Esophagus muscularis mucosa (tissue), 4 donors: ENCODE data around the gene EPHB1. TPM values are rescaled to one million over a fixed set of nuclear protein-coding genes. Genes with fewer than 3 reads are reported as not detected.

ENCODE experiments used
- DNase-seq: peaks from one replicate; pipeline ENCODE4 v3.0.0-alpha.2; 2017; ENCODE audit errors: extremely low spot score
- H3K27ac ChIP-seq, 4 donors: fragments of 200-600 bp; sonication (generic); replicated peaks in 1 of 4; 1 replicate in 3 of 4; 2 replicates in 1 of 4; pipeline ENCODE4 v1.5.1; 2016 to 2019; ENCODE audit warnings: mild to moderate bottlenecking in 1 of 4
- H3K27me3 ChIP-seq, 4 donors: fragments of 200-600 bp; sonication (generic); one replicate each; pipeline versions ENCODE4 v1.5.1 to v1.6.0; 2016 to 2019
- H3K36me3 ChIP-seq, 4 donors: fragments of 200-600 bp; sonication (generic); one replicate each; pipeline ENCODE4 v1.5.1; 2016 to 2019
- H3K4me1 ChIP-seq, 4 donors: fragments of 200-600 bp; sonication (generic); one replicate each; pipeline ENCODE4 v1.5.1; 2016 to 2019
- H3K4me3 ChIP-seq, 4 donors: fragments of 200-600 bp; sonication (generic); 1 replicate in 2 of 4; 2 replicates in 2 of 4; pipeline ENCODE4 v1.5.1; 2016 to 2019; ENCODE audit warnings: mild to moderate bottlenecking in 4 of 4, moderate library complexity in 1 of 4
- H3K9me3 ChIP-seq, 4 donors: fragments of 200-600 bp; sonication (generic); 1 replicate in 3 of 4; 2 replicates in 1 of 4; pipeline ENCODE4 v1.5.1; 2016 to 2019
- EP300 ChIP-seq: sonication (generic); formaldehyde crosslinking; IDR thresholded peaks from one replicate; pipeline ENCODE4 v1.6.1; 2017; ENCODE audit warnings: antibody characterized with exemption
- POLR2A ChIP-seq: fragments of 450-650 bp; IDR thresholded peaks from one replicate; pipeline ENCODE4 v1.6.1; 2017; ENCODE audit warnings: antibody characterized with exemption, moderate library complexity, mild to moderate bottlenecking, low read depth
- POLR2AphosphoS5 ChIP-seq, 2 donors: sonication (generic); formaldehyde crosslinking; IDR thresholded peaks; one replicate each; pipeline ENCODE4 v1.6.1; 2017; ENCODE audit warnings: antibody characterized with exemption in 2 of 2
- WGBS: methylation state at CpG from one replicate; pipeline ENCODE4 v1.1.5; 2018; 5-methylcytosine and 5-hydroxymethylcytosine counted together
- intact Hi-C: fragments of 100-400 bp; cut with DNase I; formaldehyde crosslinking; loops from one replicate; pipeline ENCODE4 v1.15.1; 2023
- total RNA-seq, 4 donors: library from RNA; depleted of rRNA; stranded (reverse); fragments of >200 nt; gene quantifications; one replicate each; pipeline versions ENCODE4 v1.1.0 to v1.2.1, GENCODE V29; 2016
- TF ChIP-seq, protein P1 (sequence below), 3 experiments: fragments of 200-600 bp in 2 of 3; fragments of 450-650 bp in 1 of 3; sonication (generic) in 2 of 3; IDR thresholded peaks; one replicate each; pipeline ENCODE4 v1.5.1; 2017 to 2019; ENCODE audit warnings: antibody characterized with exemption in 3 of 3, mild to moderate bottlenecking in 2 of 3, moderate library complexity in 1 of 3

The EPHB1 gene
- total RNA-seq, 4 donors from 2014 or later: under 0.01 to 6.1 (median 2.8) TPM

DNA sequence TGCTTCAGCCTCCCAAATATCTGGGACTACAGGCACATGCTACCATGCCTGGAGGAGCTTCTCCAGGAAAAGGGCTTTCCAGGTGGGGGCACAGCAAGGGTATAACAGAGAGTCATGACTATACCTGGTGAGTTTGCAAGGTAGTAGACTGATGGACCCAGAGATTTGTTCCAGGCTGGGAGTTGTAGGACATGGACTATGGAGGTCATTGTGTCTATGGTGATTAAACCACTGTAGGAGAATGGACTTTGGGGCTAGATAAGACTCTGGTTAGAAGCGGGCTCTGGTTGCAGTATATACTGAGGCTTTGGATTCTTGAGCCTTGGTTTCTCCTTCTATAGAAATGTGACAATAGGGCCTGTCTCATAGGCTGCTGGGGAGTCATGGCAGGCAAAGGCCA, 104.7 kb downstream of the EPHB1 start:
- no peaks in the 10 kb centered on the region for H3K36me3 ChIP-seq
- intact Hi-C loops: no loop called here
- 83% methylated on average over 1 of the region's 1 CpG for WGBS
- H3K4me3 ChIP-seq: no peak overlapping the region
- H3K27me3 ChIP-seq: no peaks in the 10 kb centered on the region
- peaks cover 2 to 12% (median 5%) of the 10 kb centered on the region in 4 donors for H3K4me1 ChIP-seq
- no peak for DNase-seq
- TF ChIP-seq, protein P1, sequence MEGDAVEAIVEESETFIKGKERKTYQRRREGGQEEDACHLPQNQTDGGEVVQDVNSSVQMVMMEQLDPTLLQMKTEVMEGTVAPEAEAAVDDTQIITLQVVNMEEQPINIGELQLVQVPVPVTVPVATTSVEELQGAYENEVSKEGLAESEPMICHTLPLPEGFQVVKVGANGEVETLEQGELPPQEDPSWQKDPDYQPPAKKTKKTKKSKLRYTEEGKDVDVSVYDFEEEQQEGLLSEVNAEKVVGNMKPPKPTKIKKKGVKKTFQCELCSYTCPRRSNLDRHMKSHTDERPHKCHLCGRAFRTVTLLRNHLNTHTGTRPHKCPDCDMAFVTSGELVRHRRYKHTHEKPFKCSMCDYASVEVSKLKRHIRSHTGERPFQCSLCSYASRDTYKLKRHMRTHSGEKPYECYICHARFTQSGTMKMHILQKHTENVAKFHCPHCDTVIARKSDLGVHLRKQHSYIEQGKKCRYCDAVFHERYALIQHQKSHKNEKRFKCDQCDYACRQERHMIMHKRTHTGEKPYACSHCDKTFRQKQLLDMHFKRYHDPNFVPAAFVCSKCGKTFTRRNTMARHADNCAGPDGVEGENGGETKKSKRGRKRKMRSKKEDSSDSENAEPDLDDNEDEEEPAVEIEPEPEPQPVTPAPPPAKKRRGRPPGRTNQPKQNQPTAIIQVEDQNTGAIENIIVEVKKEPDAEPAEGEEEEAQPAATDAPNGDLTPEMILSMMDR (IDR thresholded peaks at IDR 0.05): no peak
- TF ChIP-seq EP300 (no peak), POLR2AphosphoS5 (IDR thresholded peaks at IDR 0.05) (no peak), POLR2A (no peak)
- H3K9me3 ChIP-seq: no peaks in the 10 kb centered on the region
- no peak overlapping the region for H3K27ac ChIP-seq

DNA sequence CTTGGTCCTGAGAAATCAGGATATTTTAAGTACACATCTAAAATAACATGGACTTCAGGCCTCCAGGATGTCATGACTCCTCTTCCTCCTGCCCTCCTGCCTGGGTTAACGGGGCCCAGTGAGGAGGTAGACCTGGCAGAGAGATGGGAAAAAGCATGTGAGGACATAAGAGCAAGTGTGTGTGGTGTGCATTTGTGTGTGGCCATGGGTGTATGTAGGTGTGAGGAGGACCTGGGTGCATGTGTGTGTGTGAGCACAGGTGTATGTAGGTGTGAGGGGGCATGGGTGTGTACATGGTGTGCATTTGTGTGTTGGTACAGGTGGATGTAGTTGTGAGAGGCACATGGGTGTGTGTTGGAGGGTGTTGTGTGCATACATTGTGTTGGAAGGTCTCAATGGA, 105.4 kb downstream of the EPHB1 start:
- Histone ChIP-seq H3K4me1 (peaks cover 7 to 19% (median 10%) of the 10 kb centered on the region in 4 donors), H3K9me3 (no peaks in the 10 kb centered on the region), H3K36me3 (no peaks in the 10 kb centered on the region), H3K4me3 (no peak overlapping the region), H3K27ac (no peak overlapping the region), H3K27me3 (no peaks in the 10 kb centered on the region)
- DNase-seq: no peak
- TF ChIP-seq, protein P1 (IDR thresholded peaks at IDR 0.05): no peak
- TF ChIP-seq EP300 (no peak), POLR2A (no peak), POLR2AphosphoS5 (IDR thresholded peaks at IDR 0.05) (no peak)
- intact Hi-C loops: no loop called here
- 85% methylated on average over 1 of the region's 1 CpG for WGBS

GRCh38 chr3:134901461-134901860, 106.4 kb downstream of the EPHB1 start:
- 96% methylated on average over 2 of the region's 2 CpGs for WGBS
- intact Hi-C loops: no loop called here
- H3K27ac ChIP-seq: no peak overlapping the region
- DNase-seq: no peak
- no peaks in the 10 kb centered on the region for H3K27me3 ChIP-seq
- no peaks in the 10 kb centered on the region for H3K36me3 ChIP-seq
- TF ChIP-seq, protein P1 (IDR thresholded peaks at IDR 0.05): no peak
- TF ChIP-seq POLR2A (no peak), POLR2AphosphoS5 (IDR thresholded peaks at IDR 0.05) (no peak), EP300 (no peak)
- H3K9me3 ChIP-seq: no peaks in the 10 kb centered on the region
- no peak overlapping the region for H3K4me3 ChIP-seq
- H3K4me1 ChIP-seq: peaks cover 7 to 20% (median 11%) of the 10 kb centered on the region in 4 donors

DNA sequence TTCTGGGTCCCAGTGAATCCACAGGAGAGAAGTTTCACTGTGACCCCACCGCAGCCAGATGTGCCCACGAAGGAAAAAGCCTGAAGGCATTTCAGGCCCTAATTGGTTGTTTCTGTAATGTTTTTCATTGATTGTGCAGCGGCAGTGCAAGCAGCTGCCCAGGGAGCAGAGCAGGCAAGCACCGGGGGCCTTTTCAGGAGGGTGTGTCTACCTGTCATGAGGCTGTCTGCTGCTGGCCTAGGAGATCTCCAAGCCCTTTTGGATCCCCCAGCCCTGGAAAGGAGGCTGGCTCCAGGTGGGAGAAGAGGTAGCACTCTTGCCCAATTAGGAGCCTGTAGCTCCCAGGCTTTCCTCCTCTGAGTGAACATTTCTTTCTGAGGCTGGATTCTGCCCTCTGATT, 108.8 kb downstream of the EPHB1 start:
- Histone ChIP-seq H3K27ac (no peak overlapping the region), H3K4me1 (peaks cover 7 to 20% (median 11%) of the 10 kb centered on the region in 4 donors), H3K4me3 (no peak overlapping the region), H3K36me3 (no peaks in the 10 kb centered on the region), H3K27me3 (no peaks in the 10 kb centered on the region), H3K9me3 (no peaks in the 10 kb centered on the region)
- intact Hi-C loops: no loop called here
- WGBS: 81% methylated on average over 4 of the region's 4 CpGs
- TF ChIP-seq, protein P1 (IDR thresholded peaks at IDR 0.05): no peak
- TF ChIP-seq EP300: no peak
- TF ChIP-seq POLR2AphosphoS5 (IDR thresholded peaks at IDR 0.05): no peak
- TF ChIP-seq POLR2A: no peak
- no peak for DNase-seq

- 64% methylated on average over 6 of the region's 6 CpGs for WGBS
- DNase-seq: no peak
- intact Hi-C loops: no loop called here
- Histone ChIP-seq H3K4me1 (peaks cover 7 to 20% (median 11%) of the 10 kb centered on the region in 4 donors), H3K27ac (no peak overlapping the region), H3K9me3 (no peaks in the 10 kb centered on the region), H3K4me3 (no peak overlapping the region), H3K27me3 (no peaks in the 10 kb centered on the region), H3K36me3 (no peaks in the 10 kb centered on the region)
- TF ChIP-seq POLR2A: no peak
- TF ChIP-seq EP300: no peak
- no peak for TF ChIP-seq POLR2AphosphoS5 (IDR thresholded peaks at IDR 0.05)
- TF ChIP-seq, protein P1 (IDR thresholded peaks at IDR 0.05): no peak
Measured at GRCh38 chr3:134904241-134904771, 109.2 kb downstream of the EPHB1 start.
